Neural cell (in vitro differentiated cells): ENCODE measurements around the gene SLC19A1. TPM values are rescaled to one million over a fixed set of nuclear protein-coding genes. Genes with fewer than 3 reads are reported as not detected.
A peak's percentile ranks its signal among the peaks of the same experiment; 100 is the strongest.

Experiments
- H2AFZ ChIP-seq: fragments of 200-600, 300-800 bp; sonication (generic), shearing (Covaris generic); 2 replicates; pipeline ENCODE4 v1.6.0; 2014; ENCODE audit warnings: low read depth, mild to moderate bottlenecking, antibody characterized with exemption, low read length, moderate library complexity
- H3F3A ChIP-seq: fragments of 200-600 bp; shearing (Covaris generic); 2 replicates; pipeline ENCODE4 v1.6.1; 2016; ENCODE audit warnings: mild to moderate bottlenecking, moderate library complexity, mixed read lengths, antibody characterized with exemption, low read length; ENCODE audit not compliant: insufficient read depth, poor library complexity, severe bottlenecking
- H3K27ac ChIP-seq: fragments of 200-600, 300-800 bp; sonication (generic), shearing (Covaris generic); 2 replicates; pipeline ENCODE4 v1.5.1; 2014; ENCODE audit warnings: mild to moderate bottlenecking, low read length, moderate library complexity
- H3K27me3 ChIP-seq: fragments of 300-800, 200-600 bp; sonication (generic), shearing (Covaris generic); 2 replicates; pipeline ENCODE4 v1.6.0; 2014; ENCODE audit warnings: mild to moderate bottlenecking, low read depth, low read length, moderate library complexity; ENCODE audit not compliant: insufficient read depth
- H3K36me3 ChIP-seq: fragments of 300-800, 200-600 bp; sonication (generic), shearing (Covaris generic); 2 replicates; pipeline ENCODE4 v1.5.1; 2014; ENCODE audit warnings: mild to moderate bottlenecking, antibody characterized with exemption, low read length, moderate library complexity; ENCODE audit not compliant: insufficient read depth
- H3K4me2 ChIP-seq: fragments of 300-800, 200-600 bp; sonication (generic), shearing (Covaris generic); 2 replicates; pipeline ENCODE4 v1.6.0; 2014; ENCODE audit warnings: mild to moderate bottlenecking, low read length
- H3K4me3 ChIP-seq: fragments of 300-800, 200-600 bp; sonication (generic), shearing (Covaris generic); 2 replicates; pipeline ENCODE4 v1.5.1; 2014; ENCODE audit warnings: mild to moderate bottlenecking, low read length, moderate library complexity
- H3K79me2 ChIP-seq: fragments of 200-600 bp; shearing (Covaris generic); replicated peaks from 2 replicates; pipeline ENCODE4 v1.6.0; 2014; ENCODE audit warnings: mild to moderate bottlenecking, low read length, moderate library complexity; ENCODE audit not compliant: insufficient read depth
- H3K9ac ChIP-seq: fragments of 300-800, 200-600 bp; sonication (generic), shearing (Covaris generic); 2 replicates; pipeline ENCODE4 v1.6.1; 2016; ENCODE audit warnings: mild to moderate bottlenecking, low read length, mixed read lengths
- H3K9me2 ChIP-seq: fragments of 200-600 bp; shearing (Covaris generic); 2 replicates; pipeline ENCODE4 v1.6.1; 2016; ENCODE audit warnings: mild to moderate bottlenecking, low read length, mixed read lengths; ENCODE audit not compliant: insufficient read depth
- H3K9me3 ChIP-seq: fragments of 200-600, 300-800 bp; sonication (generic), shearing (Covaris generic); 2 replicates; pipeline ENCODE4 v1.6.1; 2016; ENCODE audit warnings: mild to moderate bottlenecking, mixed run types, low read length, moderate library complexity, mixed read lengths
- H4K20me1 ChIP-seq: fragments of 200-600 bp; shearing (Covaris generic); 2 replicates; pipeline ENCODE4 v1.6.1; 2016; ENCODE audit warnings: mild to moderate bottlenecking, mixed run types; ENCODE audit not compliant: insufficient read depth
- CTCF ChIP-seq: fragments of 450-650 bp; IDR thresholded peaks from 2 replicates; pipeline ENCODE4 v1.5.1; 2014; ENCODE audit warnings: antibody characterized with exemption, mild to moderate bottlenecking, moderate library complexity; ENCODE audit not compliant: poor library complexity, severe bottlenecking
- EP300 ChIP-seq: fragments of 450-650 bp; conservative IDR thresholded peaks from 2 replicates; pipeline ENCODE4 v1.6.1; 2014; ENCODE audit warnings: antibody characterized with exemption, mild to moderate bottlenecking, moderate library complexity; ENCODE audit not compliant: poor library complexity, severe bottlenecking
- EZH2 ChIP-seq: fragments of 200-600, 300-800 bp; shearing (Covaris generic), sonication (generic); IDR thresholded peaks from 2 replicates; pipeline ENCODE4 v1.6.1; 2014; ENCODE audit warnings: antibody characterized with exemption, low read length, borderline replicate concordance, mild to moderate bottlenecking; ENCODE audit not compliant: insufficient read depth, poor library complexity, severe bottlenecking
- MXI1 ChIP-seq: fragments of 450-650 bp; conservative IDR thresholded peaks from 2 replicates; pipeline ENCODE4 v1.6.1; 2014; ENCODE audit warnings: antibody characterized with exemption, mild to moderate bottlenecking; ENCODE audit not compliant: poor library complexity, severe bottlenecking
- POLR2AphosphoS5 ChIP-seq: IDR thresholded peaks from 2 replicates; pipeline ENCODE4 v1.6.1; 2012
- RAD21 ChIP-seq: fragments of 450-650 bp; conservative IDR thresholded peaks from 2 replicates; pipeline ENCODE4 v1.6.1; 2014; ENCODE audit warnings: antibody characterized with exemption, mild to moderate bottlenecking, moderate library complexity
- REST ChIP-seq: IDR thresholded peaks from 2 replicates; pipeline ENCODE4 v1.6.1; 2012; ENCODE audit warnings: borderline replicate concordance
- SMC3 ChIP-seq: fragments of 450-650 bp; conservative IDR thresholded peaks from 2 replicates; pipeline ENCODE4 v1.6.1; 2014; ENCODE audit warnings: antibody characterized with exemption, mild to moderate bottlenecking, moderate library complexity; ENCODE audit not compliant: poor library complexity
- TAF1 ChIP-seq: IDR thresholded peaks from 2 replicates; pipeline ENCODE4 v1.6.1; 2012; ENCODE audit warnings: low read depth
- polyA plus RNA-seq: library from polyadenylated mRNA; depleted of rRNA; stranded (reverse); fragments of >200 nt; gene quantifications from 2 replicates; pipeline ENCODE4 v1.2.3, GENCODE V29; 2014

The SLC19A1 gene
- polyA plus RNA-seq, 1 donor from 2014 or later, result 2.9 TPM

GRCh38 chr21:45555557-45556301 lies 13.5 kb upstream of the SLC19A1 start:
- H3K4me2 ChIP-seq, result no peak overlapping the region
- peak overlapping the region; percentile 8 for H3K27ac ChIP-seq
- no peaks in the 10 kb centered on the region for H4K20me1 ChIP-seq
- no peaks in the 10 kb centered on the region for H3K36me3 ChIP-seq
- no peaks in the 10 kb centered on the region for H3K9me2 ChIP-seq
- H3K4me3 ChIP-seq, result peak overlapping the region; percentile 57
- no peaks in the 10 kb centered on the region for H3F3A ChIP-seq
- no peaks in the 10 kb centered on the region for H3K79me2 ChIP-seq
- no peak overlapping the region for H2AFZ ChIP-seq
- H3K27me3 ChIP-seq, result no peaks in the 10 kb centered on the region
- H3K9ac ChIP-seq, result peak overlapping the region; percentile 38
- no peaks in the 10 kb centered on the region for H3K9me3 ChIP-seq
- peak; percentile 63 for TF ChIP-seq SMC3
- TF ChIP-seq TAF1, result no peak
- TF ChIP-seq EP300, result no peak
- TF ChIP-seq CTCF, result peak; percentile 69
- peak; percentile 61 for TF ChIP-seq RAD21
- TF ChIP-seq EZH2, result no peak
- no peak for TF ChIP-seq POLR2AphosphoS5
- TF ChIP-seq REST, result no peak
- peak; percentile 42 for TF ChIP-seq MXI1

DNA sequence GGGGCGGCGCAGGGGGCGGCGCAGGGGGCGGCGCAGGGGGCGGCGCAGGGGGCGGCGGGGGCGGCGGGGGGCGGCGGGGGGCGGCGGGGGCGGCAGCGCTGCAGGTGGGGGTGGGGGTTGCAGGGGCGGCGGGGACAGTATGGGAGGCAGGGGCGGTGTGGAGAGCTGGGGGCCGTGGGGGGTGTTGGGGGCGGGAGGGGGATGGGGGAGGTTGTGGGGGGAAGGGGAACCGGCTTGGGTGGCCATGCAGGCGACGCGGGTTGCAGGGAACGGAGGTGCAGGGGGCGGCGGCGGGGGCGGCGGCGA lies 13.0 kb upstream of the SLC19A1 start:
- H2AFZ ChIP-seq, result no peak overlapping the region

More for the DNA sequence above, 13.0 kb upstream of the SLC19A1 start:
- no peaks in the 10 kb centered on the region for H3K9me3 ChIP-seq
- H3K9ac ChIP-seq, result peak overlapping the region; percentile 38
- no peak for TF ChIP-seq RAD21
- TF ChIP-seq CTCF, result no peak
- TF ChIP-seq REST, result no peak
- H3F3A ChIP-seq, result no peaks in the 10 kb centered on the region
- H3K36me3 ChIP-seq, result no peaks in the 10 kb centered on the region
- H3K27me3 ChIP-seq, result no peaks in the 10 kb centered on the region
- no peaks in the 10 kb centered on the region for H3K9me2 ChIP-seq
- no peaks in the 10 kb centered on the region for H4K20me1 ChIP-seq
- H3K79me2 ChIP-seq, result no peaks in the 10 kb centered on the region
- no peak overlapping the region for H3K4me2 ChIP-seq
- H3K27ac ChIP-seq, result no peak overlapping the region
- H3K4me3 ChIP-seq, result peak overlapping the region; percentile 57
